GM21515 (cell line): ENCODE data around the gene RAP1A.

Experiments
- ATAC-seq: cut with Tn5 transposase; IDR thresholded peaks from one replicate; pipeline ENCODE4 v1.9.1; 2021; ENCODE audit not compliant: unreplicated experiment

The RAP1A gene

DNA sequence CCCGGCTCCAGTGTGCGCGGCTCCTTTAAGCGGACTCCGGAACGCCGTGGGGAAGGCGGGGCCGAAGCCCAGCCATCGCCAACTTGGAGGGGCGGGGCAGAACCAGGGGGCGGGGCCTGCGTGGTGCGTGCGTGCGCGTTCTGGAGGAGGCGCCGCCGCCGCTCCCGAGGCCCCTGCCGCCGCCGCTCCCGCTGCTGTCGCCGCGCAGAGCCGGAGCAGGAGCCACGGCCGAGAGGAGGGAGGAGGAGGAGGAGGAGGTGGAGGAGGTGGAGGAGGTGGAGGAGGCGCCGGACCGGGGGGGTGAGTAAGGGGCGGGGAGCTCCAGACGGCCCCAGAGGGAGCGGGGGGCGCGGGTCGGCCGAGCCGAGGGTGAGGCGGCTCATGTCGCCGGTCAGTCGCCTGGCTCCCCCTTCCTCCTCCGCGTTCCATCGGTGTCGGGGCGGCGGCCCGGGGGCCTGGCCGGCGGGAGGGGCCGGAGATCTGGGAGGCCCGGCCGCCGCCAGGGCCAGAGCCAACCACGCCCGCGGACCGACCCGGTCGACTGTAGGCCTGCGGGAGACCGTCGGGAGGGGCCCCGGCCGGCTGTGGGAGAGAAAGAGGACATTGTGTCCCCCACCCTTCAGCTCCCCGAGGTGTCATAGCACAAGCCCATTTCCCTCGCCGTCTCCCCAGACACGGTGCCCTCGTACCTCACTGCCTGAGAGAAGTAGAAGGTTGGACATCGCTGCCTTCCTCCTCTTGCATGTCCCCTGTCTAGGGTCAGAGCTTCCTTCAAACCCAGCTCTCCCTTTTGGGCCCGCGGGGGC, at the start of gene RAP1A:
Gene RAP1A, plus strand, starts transcription at position 155 of the 806 bp plus-strand sequence. CDS start 71,572 bp downstream, outside the sequence.
- ATAC-seq: peak; percentile 53

GRCh38 chr1:111569913-111570312, 49.7 kb upstream of the RAP1A start:
- ATAC-seq: no peak

DNA sequence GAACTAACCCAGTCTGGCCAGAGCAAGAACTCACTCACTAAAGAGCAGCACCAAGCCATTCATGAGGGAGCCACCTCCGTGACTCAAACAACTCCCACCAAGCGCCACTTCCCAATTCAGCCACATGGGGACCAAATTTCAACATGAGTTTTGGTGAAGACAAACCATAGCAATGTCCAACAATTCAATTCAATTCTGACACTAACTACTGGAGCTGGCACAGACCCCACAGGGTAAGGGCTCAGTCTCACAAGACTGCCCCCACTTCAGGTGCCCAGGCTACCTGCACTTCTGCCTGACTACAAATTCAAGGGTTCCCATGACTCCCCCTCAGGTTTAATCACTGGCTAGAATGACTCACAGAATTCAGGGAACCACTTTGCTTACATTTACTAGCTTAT, 48.8 kb upstream of the RAP1A start:
- no peak for ATAC-seq

DNA sequence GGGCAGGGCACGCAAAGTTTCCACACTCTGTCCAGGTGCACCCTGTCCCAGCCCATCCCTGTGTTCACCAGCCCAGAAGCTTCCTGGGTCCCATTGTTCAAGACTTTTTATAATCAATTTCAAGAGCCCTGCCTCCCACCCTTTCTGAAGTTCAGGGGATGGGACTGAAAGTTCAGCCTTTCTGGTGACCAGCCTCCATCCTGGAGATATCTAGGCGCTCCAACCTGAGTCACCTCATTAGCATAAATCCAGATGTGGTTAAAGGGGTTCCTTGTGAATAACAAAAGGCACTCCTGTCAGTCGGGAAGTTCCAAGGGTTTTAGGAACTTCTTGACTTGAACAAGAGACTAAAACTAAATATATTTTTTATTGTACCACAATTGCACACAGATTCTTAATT, 48.4 kb upstream of the RAP1A start:
- no peak for ATAC-seq

DNA sequence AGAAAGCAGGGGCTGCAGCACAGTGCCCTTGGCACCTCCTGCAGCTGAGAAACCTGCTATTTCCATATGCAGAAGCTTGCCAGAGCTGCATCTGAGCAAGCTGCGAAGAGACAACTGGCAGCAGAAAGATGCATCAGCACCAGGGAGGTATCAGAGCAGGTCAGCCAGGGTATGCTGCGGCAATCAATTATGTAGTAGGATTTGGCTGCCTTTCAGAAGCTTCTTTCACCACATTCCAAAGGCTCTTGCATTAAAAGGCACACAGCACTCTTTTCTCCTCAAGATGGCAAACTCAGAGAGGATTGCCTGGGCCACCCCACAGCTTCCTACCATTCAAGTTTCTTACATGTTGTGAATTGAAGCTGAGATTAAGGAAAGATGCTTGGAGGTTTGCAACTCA, 47.6 kb upstream of the RAP1A start:
- ATAC-seq: no peak

- no peak for ATAC-seq
Observed at GRCh38 chr1:111576547-111576946, 43.0 kb upstream of the RAP1A start.

DNA sequence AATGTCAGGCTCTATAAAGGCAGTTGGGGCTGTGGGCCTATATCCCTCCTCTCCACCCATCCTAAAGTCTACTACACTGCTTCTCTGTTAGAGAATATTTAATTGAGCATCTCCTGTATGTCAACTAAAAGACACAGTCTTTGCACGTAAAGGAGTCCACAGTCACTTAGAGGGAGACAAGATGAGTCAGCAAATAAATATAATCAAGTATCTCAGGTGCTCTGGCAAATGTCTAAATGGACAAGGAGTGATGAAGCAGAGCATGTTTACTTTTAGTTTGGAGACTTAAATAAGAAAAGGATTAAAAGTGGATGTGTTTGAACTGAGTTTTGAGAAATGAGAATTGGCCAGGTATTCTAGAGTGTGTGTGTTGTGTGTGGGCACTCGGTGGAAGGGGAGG, 41.8 kb upstream of the RAP1A start:
- no peak for ATAC-seq

GRCh38 chr1:111581166-111581565, 38.4 kb upstream of the RAP1A start:
- no peak for ATAC-seq

- no peak for ATAC-seq
Observed at GRCh38 chr1:111582016-111582415, 37.6 kb upstream of the RAP1A start.

DNA sequence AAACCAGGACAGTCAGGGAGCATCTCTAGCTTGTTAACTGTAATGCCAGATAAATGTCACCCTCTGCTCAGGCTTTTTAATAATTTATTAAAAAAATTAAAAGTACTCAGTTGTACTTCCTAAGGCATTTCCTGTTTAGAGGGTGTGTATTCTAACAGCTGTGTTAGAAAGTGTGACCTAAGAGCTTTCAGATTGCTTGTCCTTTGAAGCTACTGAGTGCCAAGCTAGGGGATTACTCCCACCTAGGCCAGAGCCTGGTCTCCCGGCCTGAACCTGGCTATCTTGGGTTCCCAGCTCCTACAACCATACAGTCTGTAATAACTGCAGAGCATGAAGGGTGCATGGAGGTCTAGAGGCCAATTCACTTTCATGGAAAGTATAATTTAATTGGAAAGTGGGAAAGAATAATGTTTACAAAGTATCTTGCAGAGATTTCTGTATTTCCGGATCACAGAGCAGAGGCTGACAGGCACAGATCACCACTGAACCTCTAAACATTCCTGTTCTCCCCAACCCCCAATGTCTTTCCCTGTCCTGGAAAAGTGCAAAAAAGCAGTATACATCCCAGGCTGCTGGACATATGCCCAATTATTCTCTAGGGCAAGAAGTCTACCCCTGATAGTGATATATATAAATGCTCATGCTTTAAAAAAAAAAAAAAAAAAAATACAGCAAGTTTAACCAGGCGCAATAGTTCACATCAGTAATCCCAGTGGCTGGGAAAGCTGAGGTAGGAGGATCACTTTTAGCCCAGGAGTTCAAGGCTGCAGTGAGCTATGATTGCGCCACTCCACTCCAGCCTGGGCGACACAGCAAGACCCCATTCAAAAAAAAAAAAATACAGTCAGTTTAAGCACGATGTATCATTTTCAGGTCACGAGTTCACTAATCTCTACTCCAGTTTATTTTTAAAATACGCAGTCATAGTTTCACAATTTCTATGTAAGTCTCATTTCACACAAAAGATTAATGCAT, 36.7 kb upstream of the RAP1A start:
- no peak for ATAC-seq

DNA sequence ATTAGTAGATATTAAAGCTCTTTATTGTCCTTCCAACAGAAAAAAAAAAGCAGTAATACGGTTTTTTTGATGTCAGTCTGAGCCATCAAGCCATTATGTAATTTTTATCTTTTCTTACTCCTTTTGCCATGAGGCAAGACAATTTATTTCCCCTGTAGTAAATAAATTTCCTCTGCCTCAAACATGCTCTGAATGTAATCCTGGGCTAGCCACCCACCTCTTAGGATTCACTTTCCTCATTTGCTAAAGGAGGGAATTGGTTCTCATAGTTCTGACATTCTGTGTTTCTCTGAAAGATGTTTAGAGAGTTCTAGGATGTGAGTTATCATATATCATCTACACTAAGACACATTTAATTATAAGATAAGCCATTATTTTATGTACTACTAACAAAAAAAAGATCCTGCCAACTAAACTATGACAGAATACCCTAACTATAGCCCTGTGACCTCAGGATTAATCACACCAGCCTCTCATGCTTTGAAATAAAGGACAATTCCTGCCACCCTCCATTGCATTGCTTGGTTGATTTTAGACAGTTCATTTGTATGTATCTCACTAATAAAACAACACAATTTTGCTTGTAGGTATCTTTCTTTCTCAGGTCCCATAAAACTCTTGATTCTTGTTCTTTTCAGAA, 34.0 kb upstream of the RAP1A start:
- ATAC-seq: no peak

- ATAC-seq: no peak
Observed at GRCh38 chr1:111586112-111586511, 33.5 kb upstream of the RAP1A start.

- ATAC-seq: no peak
Observed at GRCh38 chr1:111587509-111588174, 31.9 kb upstream of the RAP1A start.

GRCh38 chr1:111591937-111592336, 27.7 kb upstream of the RAP1A start:
- no peak for ATAC-seq

DNA sequence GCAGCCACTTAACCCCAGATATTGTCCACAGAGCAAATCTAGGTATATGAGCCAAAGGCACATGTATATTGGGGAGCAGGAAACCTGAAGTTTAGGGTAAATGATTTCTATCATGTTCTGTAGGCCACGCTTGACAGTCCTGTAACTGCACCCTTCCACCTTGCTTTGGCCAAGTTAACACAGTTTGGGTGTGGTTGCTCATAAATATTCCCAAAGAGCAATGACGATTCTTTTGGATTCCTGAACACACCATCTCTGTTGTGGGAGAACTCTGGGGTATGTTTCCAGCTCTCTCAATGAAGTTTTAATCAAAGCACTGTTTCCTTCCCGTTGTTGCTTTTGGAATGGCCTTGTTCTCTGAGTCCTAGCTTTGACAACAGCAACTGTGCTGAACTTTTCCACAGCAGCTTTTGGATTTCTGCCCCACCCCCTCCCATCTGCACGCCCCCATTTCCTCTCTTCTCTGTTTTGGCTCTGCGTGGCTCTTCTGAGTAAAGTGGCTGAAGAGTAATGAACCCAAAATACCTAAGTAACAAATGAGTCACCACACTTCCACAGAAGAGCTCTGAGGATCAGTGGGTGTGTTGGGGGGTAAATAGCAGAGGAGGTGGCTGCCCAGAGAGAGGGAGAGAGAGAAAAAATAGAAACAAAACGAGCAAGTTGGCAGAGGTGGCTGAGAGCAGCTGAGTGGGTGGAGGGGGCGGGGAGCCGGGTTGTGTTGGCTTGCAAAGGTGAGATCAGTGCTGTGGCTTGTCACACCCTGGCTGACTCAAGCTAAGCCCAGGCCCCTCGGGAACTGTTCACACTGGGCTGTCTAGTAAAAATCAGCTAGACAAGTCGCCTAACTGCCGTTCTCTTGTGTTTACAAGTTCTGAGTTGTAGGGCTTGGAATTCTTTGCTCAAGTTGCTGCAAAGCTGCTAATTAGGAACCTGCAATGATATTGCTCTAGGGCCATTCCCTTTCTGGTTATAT, 26.9 kb upstream of the RAP1A start:
- ATAC-seq: peak; percentile 64

DNA sequence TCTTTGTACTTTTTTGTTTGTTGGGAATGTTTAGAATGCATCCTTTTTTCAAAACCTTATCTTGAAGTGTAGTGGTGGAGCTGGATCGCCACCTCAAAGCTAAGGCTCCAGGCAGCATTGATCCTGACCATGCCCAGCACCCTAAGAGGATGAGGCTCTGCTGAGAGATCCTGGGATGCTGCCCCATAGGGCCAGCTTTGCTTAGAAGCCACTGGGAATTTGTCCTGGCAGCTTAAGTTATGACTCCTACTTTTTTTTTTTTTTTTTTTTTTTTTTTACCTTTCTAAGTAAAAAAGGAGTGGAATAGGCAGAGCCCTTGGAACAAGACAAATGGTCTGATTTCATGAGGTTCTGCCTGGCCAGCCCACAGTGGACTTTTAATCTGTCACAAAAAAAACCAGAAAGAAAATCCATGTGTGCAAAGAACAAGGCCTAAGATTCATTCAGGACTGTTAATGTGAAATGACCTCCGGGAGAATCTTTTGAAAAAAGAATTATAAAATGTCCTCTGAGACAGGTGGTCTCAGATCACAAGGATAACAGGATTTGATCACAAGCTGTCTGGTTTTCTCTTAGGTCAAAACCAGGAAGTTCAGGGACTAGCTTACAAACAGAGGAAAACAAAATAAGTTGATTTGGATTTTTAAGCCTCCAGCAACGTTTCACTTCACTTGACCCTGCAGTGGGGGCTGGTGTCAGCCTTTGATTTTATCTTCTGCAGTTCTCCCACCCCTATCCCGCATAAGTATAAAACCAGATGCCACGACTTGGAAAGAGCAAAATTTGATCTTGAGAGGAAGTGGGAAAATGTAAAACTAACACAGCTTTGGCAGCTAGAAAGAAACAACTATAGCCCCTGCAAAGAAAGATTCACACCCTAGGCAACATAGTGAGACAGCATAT, 25.9 kb upstream of the RAP1A start:
- ATAC-seq: no peak

GRCh38 chr1:111594306-111594693, 25.3 kb upstream of the RAP1A start:
- ATAC-seq: no peak

GRCh38 chr1:111595807-111596206, 23.8 kb upstream of the RAP1A start:
- ATAC-seq: no peak

DNA sequence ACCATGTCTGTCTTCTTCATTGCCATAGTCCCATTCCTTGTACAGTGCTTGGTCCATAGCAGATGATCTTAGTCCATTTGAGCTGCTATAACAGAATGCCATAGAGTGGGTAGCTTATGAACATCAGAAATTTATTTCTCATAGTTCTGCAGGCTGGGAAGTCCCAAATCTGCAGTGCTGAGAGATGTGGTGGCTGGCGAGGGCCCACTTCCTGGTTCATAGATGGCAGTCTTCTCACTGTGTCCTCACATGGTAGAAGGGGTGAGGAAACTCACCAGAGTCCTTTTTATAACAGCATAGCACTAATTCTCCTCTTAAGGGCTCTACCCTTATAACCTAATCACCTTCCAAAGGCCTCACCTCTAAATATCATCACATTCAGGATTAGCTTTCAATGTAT, 23.1 kb upstream of the RAP1A start:
- no peak for ATAC-seq
